Measurements from ENCODE around the gene PIH1D2. TPM values are rescaled to one million over a fixed set of nuclear protein-coding genes. Genes with fewer than 3 reads are reported as not detected.

The PIH1D2 gene
- total and polyA plus RNA-seq, 2 of the 8 experiments (the other 6 are each of a cell fraction or from before 2014, with no cell fraction given) = 0.53 to 0.73 TPM

DNA sequence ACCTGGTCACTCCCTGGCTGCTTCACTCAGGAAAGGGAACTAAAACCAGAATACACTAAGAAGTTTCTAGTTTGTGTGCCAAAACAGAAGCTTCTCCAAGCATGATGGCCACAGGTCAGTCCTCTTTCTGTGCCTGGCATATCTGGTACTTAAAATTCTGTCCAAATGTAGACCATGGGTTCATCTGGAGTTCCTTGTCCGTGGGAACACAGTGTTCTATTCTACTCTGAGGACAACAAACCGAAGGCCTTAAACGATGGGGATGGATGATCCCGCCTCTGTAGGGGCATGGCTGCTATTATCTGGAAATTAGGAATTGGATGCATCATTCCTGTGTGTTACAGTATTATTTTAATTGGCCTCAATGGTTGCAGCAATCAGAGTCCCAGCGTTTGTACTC, 54.8 kb downstream of the PIH1D2 start:
- Histone ChIP-seq H3K36me3 (ENCODE audit: control insufficient read depth in 2 of 4, insufficient read depth in 4 of 4, low read length in 3 of 4) (peaks cover 3 to 19% (median 9%) of the 10 kb centered on the region in 4 experiments; a peak in 5 of 8 replicates), H3K4ac (replicated peaks; ENCODE audit: insufficient read length, low read depth, low read length) (no peak overlapping the region), H2BK12ac (ENCODE audit: low read depth, low read length) (no peak overlapping the region), H4K20me1 (replicated peaks in 1 of 2; ENCODE audit: control insufficient read depth in 1 of 2, insufficient read depth in 2 of 2, low read length in 2 of 2) (no peaks in the 10 kb centered on the region), H2BK15ac (ENCODE audit: low read length) (no peak overlapping the region), H3K23me2 (ENCODE audit: low read depth, low read length) (no peaks in the 10 kb centered on the region), H2BK120ac (replicated peaks; ENCODE audit: low read depth, low read length) (no peak overlapping the region), H4K8ac (ENCODE audit: extremely low read depth, insufficient read depth, low read length) (no peak overlapping the region), H2AK5ac (ENCODE audit: low read depth, low read length) (no peak overlapping the region), H3K56ac (replicated peaks; ENCODE audit: insufficient read length, low read depth, low read length) (no peak overlapping the region), H2BK20ac (ENCODE audit: low read length) (no peak overlapping the region), H2AFZ (ENCODE audit: low read length) (no peak overlapping the region), H3K18ac (ENCODE audit: extremely low read depth, low read length) (no peak overlapping the region), H3K9ac (replicated peaks in 1 of 4; ENCODE audit: extremely low read depth in 1 of 4, low read depth in 3 of 4, low read length in 3 of 4) (no peak overlapping the region), H4K5ac (ENCODE audit: insufficient read length, low read depth, low read length) (no peak overlapping the region), H3K4me3 (ENCODE audit: extremely low read depth in 1 of 4, insufficient read depth in 2 of 4, low read depth in 3 of 4, low read length in 4 of 4) (no peak overlapping the region), H3K79me2 (ENCODE audit: control insufficient read depth in 1 of 2, insufficient read depth in 2 of 2, low read length in 2 of 2) (no peaks in the 10 kb centered on the region), H4K91ac (replicated peaks; ENCODE audit: insufficient read length, low read length) (no peak overlapping the region), H3K9me3 (ENCODE audit: insufficient read depth in 2 of 2, low read depth in 1 of 2, low read length in 1 of 2) (no peaks in the 10 kb centered on the region), H3K27me3 (replicated peaks in 1 of 4; ENCODE audit: control insufficient read depth in 3 of 4, extremely low read depth in 1 of 4, insufficient read depth in 3 of 4, low read length in 3 of 4) (no peaks in the 10 kb centered on the region), H3K14ac (ENCODE audit: insufficient read length) (no peak overlapping the region), H3K27ac (ENCODE audit: low read depth, low read length) (no peak overlapping the region), H3K4me1 (replicated peaks in 1 of 4; ENCODE audit: control insufficient read depth in 3 of 4, insufficient read depth in 4 of 4, low read length in 3 of 4) (peaks cover 0 to 1% (median 0%) of the 10 kb centered on the region in 4 experiments; a peak in 1 of 7 replicates), H3K79me1 (ENCODE audit: low read depth, low read length) (no peaks in the 10 kb centered on the region), H2BK5ac (ENCODE audit: low read depth, low read length) (no peak overlapping the region), H3K4me2 (ENCODE audit: insufficient read depth in 1 of 2, low read depth in 2 of 2, low read length in 2 of 2) (no peak overlapping the region), H3K23ac (ENCODE audit: insufficient read length) (no peak overlapping the region)
- no peak for FAIRE-seq
- CTCF ChIA-PET (ENCODE audit: partially characterized antibody) = interaction anchor here (1.6 kb wide), 2 partner anchors 87 to 149 kb away, joined by 5 read pairs; partner anchors contain the start of gene ALG9
- DNase-seq (ENCODE audit: low read depth in 1 of 2, low spot score in 2 of 2) = no peak
- POLR2A ChIA-PET (ENCODE audit: partially characterized antibody) = no interaction called here
- WGBS, 2 experiments (ENCODE audit: extremely low coverage in 1 of 2, insufficient coverage in 1 of 2, insufficient read length in 1 of 2, insufficient replicate concordance in 2 of 2, low coverage in 1 of 2, low lambda C conversion rate in 2 of 2, missing lambda C conversion rate in 1 of 2) = 94% methylated on average over 5 of the region's 5 CpGs; no CpG with 5 or more reads in 1 of the 2 experiments
- TF ChIP-seq POU5F1 (IDR thresholded peaks at IDR 0.05; ENCODE audit: low read depth, low read length) = no peak
- TF ChIP-seq HDAC2 (IDR thresholded peaks at IDR 0.05; ENCODE audit: borderline replicate concordance in 1 of 2, low read depth in 2 of 2, low read length in 2 of 2) = no peak
- TF ChIP-seq EZH2 (IDR thresholded peaks at IDR 0.05; ENCODE audit: low read depth, low read length, severe bottlenecking) = no peak
- no peak for TF ChIP-seq MAFK (IDR thresholded peaks at IDR 0.05; ENCODE audit: low read depth, low read length)
- no peak for TF ChIP-seq BACH1 (IDR thresholded peaks at IDR 0.05; ENCODE audit: low read length)
- no peak for TF ChIP-seq KDM1A (IDR thresholded peaks at IDR 0.05; ENCODE audit: borderline replicate concordance, low read length)

All from H1 (cell line).